NB4 (cell line): ENCODE data around the gene COG8.

Experiments used
- DNase-seq: peaks from one replicate; pipeline ENCODE4 v3.0.0; 2010; ENCODE audit warnings: low read depth
- H3K4me3 ChIP-seq: one replicate; pipeline ENCODE4 v1.5.1; 2011; ENCODE audit warnings: mild to moderate bottlenecking, low read depth, low read length, moderate library complexity
- MAX ChIP-seq: IDR thresholded peaks from 2 replicates; pipeline ENCODE4 v1.6.1; 2011; ENCODE audit warnings: low read depth, low read length
- MYC ChIP-seq: IDR thresholded peaks from 2 replicates; pipeline ENCODE4 v1.6.1; 2011; ENCODE audit warnings: low read depth, low read length
- POLR2A ChIP-seq: IDR thresholded peaks from 2 replicates; pipeline ENCODE4 v1.6.1; 2011; ENCODE audit warnings: mild to moderate bottlenecking; ENCODE audit not compliant: insufficient read length; ENCODE audit errors: extremely low read depth
- TF ChIP-seq, protein P1 (sequence below): IDR thresholded peaks from one replicate; pipeline ENCODE4 v1.5.1; 2012; ENCODE audit warnings: low read depth, low read length

COG8 gene

DNA sequence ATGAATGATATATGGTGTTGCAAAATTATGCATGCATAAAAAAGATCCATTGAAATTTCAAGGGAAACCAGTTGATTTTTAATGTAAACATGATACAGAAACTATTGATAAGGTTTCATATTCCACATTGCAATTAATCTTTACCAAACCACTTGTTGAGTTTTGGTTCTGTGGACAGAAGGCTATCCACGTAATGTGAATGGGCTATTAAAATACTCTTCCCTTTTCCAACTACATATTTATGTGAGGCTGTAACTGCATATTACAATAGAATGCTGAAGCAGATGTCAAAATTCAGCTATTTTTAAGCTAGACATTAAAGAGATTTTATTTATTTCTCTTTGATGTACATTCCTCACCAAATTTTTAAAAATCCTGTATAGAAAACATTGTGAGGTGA, 62.0 kb downstream of the COG8 start:
- no peak for DNase-seq
- TF ChIP-seq, protein P1, sequence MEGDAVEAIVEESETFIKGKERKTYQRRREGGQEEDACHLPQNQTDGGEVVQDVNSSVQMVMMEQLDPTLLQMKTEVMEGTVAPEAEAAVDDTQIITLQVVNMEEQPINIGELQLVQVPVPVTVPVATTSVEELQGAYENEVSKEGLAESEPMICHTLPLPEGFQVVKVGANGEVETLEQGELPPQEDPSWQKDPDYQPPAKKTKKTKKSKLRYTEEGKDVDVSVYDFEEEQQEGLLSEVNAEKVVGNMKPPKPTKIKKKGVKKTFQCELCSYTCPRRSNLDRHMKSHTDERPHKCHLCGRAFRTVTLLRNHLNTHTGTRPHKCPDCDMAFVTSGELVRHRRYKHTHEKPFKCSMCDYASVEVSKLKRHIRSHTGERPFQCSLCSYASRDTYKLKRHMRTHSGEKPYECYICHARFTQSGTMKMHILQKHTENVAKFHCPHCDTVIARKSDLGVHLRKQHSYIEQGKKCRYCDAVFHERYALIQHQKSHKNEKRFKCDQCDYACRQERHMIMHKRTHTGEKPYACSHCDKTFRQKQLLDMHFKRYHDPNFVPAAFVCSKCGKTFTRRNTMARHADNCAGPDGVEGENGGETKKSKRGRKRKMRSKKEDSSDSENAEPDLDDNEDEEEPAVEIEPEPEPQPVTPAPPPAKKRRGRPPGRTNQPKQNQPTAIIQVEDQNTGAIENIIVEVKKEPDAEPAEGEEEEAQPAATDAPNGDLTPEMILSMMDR = no peak
- TF ChIP-seq MAX (no peak), MYC (no peak), POLR2A (no peak)
- H3K4me3 ChIP-seq = no peak overlapping the region
